NCI-H128 (cell line): Measurements from ENCODE around the gene ROBO2.

ENCODE experiments used
- DNase-seq: peaks from one replicate; lab custom pipeline; 2025; ENCODE audit not compliant: unreplicated experiment; lab: John Stamatoyannopoulos, UW

The ROBO2 gene

GRCh38 chr3:77325280-77325679 lies 285.4 kb downstream of the ROBO2 start:
- no peak for DNase-seq

DNA sequence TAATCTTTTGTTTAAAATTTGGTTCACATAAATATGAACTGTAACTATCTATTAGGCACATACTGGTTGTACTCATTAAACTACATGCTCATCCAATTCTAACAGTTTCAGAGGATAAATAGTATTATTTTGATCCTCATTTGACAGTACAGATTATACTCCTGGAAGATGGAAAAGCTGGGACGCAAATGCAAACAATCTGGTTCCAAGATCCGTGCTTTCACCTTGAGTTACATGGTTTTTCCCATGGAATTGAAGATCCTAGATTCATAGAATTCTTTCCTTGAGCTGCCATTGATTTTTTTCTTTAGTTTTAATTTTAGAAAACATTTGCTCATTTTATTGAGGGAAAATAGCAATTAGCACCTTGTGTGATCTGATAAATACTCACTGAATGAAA lies 285.8 kb downstream of the ROBO2 start:
- no peak for DNase-seq

DNA sequence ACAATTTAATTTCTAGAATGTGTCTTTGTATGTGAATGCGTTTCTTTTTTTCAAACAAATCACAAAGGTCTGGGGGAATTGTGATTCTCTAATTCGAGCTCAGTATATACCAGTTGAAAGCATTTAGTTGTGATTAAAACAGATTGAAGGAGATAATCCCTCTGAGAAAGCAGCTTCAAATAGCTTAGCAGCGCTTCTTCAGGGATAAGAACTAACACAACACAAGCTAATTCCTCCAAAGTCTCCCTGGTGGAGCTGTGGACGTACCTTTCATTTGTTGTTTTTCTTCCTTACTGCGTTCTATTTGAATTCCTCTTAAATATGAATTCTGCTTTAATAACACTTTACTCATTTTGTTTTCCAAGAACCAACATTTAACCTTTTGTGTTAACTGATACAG lies 286.7 kb downstream of the ROBO2 start:
- DNase-seq: no peak

DNA sequence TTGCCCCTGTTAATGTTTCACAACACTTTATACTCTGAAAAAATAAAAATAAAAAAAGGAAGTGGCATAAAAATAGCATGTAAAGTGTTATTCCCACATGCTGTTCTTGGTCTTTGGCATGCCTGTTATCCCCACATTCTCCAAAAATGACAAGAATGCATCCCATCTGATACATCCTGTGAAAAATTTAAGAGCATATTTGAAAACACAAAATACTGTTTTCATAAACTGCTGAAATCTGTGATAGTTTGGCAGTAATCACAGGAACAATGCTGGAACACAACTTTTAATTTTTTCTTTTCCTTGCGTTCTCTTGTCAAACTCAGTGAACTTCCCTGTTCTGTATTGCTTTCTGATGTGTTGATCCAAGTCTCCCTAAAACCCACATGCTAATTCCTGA lies 288.8 kb downstream of the ROBO2 start:
- DNase-seq: no peak

DNA sequence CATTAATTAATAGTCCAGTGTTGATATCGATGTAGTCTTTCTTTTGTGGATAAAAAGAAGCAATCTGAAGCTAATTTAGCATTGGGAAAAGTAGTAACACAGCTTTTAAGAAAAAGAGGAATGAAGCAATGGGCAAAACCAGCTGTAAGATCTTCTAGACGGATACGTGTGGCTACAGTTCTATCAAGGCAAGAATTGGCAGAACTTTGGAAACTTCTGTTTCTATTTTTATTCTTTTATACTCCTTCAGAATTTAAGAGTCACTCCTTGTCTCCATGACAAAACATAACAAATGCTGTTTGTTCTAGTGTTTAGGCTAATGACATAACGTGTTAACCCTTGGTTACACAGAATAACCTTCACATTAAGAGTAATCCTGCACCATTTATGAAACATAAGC lies 289.2 kb downstream of the ROBO2 start:
- no peak for DNase-seq

DNA sequence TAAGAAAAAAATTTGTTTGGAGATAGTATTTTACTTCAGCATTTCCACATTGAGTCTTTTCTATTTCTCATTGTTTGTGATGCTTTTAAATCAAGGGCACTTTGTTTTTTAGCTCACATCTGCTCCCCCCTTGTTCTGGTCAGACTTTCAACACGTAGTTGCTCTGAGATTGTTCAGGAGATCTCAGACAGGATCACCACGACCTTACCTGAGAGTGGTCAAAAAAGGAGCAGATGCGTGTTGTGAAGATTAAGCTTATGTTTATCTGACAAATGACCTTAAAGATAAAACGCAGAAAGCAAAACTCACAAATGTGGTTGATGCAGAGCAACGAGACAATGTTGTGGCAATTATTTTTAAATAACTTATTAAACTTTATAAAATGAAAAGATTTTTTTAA lies 298.3 kb downstream of the ROBO2 start:
- no peak for DNase-seq

GRCh38 chr3:77342027-77342426 lies 302.1 kb downstream of the ROBO2 start:
- no peak for DNase-seq

DNA sequence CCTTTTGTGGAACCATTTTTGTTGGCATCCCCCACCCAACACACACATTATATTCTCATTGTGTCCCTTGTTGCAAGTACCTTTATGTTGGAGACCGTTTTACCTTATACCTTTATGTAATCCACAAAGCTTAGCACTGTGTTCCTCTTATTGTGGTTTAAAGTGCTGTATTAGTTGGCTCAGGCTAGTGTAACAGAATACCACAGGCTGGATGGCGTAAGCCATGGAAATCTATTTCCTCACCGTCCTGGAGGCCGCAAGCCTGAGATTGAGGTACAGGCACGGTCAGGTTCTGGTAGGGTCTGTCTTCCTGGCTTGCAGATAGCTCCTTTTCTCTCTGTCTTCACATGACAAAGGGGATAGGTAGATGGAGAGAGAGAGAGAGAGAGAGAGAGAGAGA lies 302.8 kb downstream of the ROBO2 start:
- DNase-seq: no peak

DNA sequence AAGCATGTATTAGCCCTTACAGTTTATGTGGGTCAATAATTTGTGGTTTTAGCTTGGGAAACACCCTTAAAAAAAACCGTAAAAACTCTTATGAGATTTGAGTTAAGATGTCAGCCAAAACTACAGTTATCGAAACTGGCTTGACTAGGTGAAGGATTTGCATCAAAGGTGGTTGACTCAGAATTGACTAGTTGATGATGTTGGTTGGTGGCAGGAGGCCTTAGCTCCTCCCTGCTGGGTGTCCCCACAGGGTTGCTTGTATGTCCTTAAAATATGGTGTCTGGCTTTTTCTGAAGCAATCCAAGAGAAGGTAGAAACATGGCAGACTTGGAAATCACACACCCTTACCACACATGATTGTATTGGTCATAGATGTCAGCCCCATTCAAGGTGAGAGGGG lies 305.1 kb downstream of the ROBO2 start:
- DNase-seq: no peak

DNA sequence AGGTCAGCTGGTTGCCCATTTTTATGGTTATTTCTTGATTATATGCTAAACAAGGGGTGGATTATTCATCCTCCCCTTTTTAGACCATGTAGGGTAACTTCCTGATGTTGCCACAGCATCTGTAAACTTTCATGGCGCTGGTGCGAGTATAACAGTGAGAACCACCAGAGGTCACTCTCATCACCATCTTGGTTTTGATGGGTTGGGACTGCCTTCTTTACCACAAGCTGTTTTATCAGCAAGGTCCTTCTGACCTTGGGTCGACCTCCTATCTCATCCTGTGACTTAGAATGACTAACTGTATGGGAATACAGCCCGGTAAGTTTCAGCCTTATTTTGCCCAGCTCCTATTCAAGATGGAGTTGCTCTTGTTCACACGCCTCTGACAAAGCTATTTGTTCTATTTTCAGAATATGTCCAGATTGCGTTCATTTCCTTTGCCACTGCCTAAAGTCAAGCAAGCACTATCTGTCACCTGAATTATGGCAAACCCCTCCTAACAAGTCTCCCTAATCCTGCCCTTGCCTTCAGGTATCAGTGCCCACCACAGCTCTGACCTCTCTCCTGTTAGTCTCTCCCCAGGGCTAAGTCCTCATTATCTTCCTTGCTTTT lies 308.5 kb downstream of the ROBO2 start:
- no peak for DNase-seq

GRCh38 chr3:77354958-77355357 lies 315.1 kb downstream of the ROBO2 start:
- no peak for DNase-seq

- no peak for DNase-seq
Observed at GRCh38 chr3:77362936-77363335, 323.0 kb downstream of the ROBO2 start.

DNA sequence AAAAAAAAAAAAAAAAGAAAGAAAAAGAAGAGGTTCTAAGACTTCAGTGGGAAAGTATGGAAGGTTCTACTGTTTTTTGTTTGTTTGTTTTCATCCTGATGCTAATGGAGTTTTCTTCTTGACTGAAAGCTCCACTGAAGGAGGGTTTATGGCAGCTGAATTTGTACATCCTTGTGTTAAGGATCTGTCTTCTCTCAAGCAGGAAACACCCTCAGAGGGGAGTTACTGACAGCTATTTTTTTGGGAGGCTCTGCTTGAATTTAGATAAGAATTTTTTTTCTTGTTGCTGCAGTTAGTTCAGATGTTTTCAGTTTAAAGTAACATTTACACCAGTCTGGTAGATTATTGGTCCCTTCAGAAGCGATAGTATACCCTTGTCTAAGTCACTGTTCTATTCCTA lies 325.3 kb downstream of the ROBO2 start:
- no peak for DNase-seq

DNA sequence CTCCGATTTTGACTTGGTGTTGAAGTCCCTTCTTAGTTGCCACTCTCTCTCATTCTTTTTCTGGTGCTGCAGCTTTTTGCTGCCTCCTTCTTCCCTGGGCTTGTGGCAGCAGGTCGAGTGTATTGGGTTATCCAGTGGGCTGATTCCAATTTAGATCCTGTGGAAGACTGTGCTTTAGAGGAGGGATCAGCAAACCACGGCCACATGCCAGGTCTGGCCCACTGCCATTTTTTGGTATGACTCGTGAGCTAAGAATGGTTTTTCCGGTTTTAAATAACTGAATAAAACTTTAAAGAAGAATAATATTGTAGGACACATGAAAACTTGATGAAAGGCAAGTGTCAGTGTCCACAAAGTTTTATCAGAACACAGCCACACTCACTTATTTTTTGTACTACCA lies 330.5 kb downstream of the ROBO2 start:
- no peak for DNase-seq

DNA sequence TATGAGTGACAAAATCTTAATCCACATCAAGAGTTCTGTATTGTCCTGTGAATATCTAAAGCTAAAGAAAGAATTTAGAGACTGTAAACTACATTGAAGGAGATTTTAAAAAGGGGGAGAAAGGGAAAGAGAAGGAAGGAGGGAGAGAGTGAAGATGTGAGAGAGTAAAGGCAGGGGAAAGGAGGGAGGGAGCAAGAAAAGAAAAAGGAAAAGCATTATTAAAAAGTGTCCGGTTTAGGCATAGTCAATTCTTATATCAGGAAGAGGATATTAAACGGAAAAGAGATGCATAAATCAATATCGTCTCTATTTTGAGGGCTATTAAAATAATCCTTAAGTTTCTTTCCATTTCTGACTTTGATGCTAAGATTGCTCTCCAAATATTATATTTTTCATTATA lies 332.1 kb downstream of the ROBO2 start:
- DNase-seq: no peak

- no peak for DNase-seq
Observed at GRCh38 chr3:77372634-77373346, 332.9 kb downstream of the ROBO2 start.

DNA sequence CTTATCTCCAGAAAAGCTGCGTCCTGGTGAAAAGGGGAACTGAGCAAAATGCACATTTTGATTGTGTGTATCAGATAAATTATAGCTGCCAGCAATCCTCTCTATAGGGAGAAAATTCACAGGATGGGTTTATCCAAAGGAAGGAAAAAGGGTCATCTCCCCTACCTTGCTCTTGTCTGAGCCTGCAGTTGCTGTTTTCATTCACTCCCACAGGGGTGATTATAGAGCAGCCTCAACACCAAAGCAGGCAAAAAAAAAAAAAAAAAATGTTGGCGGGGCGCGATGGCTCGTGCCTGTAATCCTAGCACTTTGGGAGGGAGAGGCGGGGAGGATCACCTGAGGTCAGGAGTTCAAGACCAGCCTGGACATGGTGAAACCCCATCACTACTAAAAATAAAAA lies 333.7 kb downstream of the ROBO2 start:
- no peak for DNase-seq

GRCh38 chr3:77376511-77376910 lies 336.6 kb downstream of the ROBO2 start:
- DNase-seq: no peak

DNA sequence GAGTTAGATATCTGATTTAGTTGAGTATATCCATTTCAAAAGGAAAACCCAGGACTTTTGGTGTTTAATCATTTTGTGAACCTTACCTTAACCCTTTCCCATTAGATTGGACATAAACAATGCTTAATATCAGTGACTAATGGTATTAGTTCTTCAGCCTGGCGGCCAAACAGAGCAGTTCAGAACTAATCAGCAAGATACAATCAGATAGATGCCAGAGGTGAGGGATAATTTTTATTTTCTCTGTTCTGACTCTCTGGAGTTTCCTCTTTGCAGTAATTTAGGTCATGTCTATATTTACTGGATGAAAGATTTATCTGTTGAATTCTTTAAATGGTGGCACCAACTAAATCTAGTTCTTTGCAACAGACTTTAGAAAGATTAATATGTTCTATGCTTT lies 337.8 kb downstream of the ROBO2 start:
- no peak for DNase-seq

GRCh38 chr3:77380136-77380535 lies 340.2 kb downstream of the ROBO2 start:
- no peak for DNase-seq

DNA sequence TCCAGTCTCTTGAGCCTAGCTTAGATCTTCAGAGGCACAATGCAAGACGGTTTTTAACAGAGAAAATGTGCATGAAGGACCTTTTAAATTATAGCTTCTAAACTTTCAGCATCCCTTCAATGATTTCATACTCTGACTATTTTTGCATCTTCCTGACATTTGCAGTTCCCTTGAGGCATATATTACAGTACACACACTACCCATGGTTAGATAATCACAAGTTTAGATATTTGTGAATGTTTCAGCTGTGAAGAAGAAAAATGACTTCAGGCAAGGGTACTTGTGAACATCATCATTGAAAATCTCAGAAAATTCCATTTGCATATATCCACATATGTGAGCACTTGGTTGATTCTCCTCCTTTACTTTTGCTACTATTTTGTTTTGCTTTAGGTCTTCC lies 341.5 kb downstream of the ROBO2 start:
- no peak for DNase-seq

GRCh38 chr3:77392181-77392580 lies 352.3 kb downstream of the ROBO2 start:
- no peak for DNase-seq

- DNase-seq: no peak
Observed at GRCh38 chr3:77394046-77394445, 354.1 kb downstream of the ROBO2 start.
